ENCODE results near the gene STARD8.

DNA sequence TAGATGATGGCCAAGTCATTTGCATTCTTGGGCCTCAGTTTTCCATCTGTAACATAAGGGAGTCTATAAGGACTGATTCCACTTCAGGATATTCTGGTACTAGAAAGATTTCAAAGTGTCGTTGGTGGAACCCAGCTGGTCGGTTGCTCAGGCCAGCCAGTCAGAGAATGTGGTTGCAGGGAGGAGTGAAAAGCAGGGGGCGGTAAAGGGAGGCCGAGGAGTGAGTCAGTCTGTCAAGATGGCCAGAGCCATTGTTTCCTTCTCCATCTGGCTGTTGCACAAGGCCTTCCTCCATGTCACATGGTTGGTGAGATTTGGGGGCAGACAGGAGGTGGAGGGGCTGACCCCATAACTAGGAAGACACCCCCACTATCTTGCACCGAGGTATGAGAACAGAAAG, 38.2 kb downstream of the STARD8 start:
- TF ChIP-seq, protein P1, sequence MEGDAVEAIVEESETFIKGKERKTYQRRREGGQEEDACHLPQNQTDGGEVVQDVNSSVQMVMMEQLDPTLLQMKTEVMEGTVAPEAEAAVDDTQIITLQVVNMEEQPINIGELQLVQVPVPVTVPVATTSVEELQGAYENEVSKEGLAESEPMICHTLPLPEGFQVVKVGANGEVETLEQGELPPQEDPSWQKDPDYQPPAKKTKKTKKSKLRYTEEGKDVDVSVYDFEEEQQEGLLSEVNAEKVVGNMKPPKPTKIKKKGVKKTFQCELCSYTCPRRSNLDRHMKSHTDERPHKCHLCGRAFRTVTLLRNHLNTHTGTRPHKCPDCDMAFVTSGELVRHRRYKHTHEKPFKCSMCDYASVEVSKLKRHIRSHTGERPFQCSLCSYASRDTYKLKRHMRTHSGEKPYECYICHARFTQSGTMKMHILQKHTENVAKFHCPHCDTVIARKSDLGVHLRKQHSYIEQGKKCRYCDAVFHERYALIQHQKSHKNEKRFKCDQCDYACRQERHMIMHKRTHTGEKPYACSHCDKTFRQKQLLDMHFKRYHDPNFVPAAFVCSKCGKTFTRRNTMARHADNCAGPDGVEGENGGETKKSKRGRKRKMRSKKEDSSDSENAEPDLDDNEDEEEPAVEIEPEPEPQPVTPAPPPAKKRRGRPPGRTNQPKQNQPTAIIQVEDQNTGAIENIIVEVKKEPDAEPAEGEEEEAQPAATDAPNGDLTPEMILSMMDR (IDR thresholded peaks at IDR 0.05; ENCODE audit: extremely low read depth in 1 of 2, insufficient read depth in 1 of 2, low read depth in 1 of 2, low read length in 2 of 2): peak in 1 of 2 donors; percentile 24
- TF ChIP-seq JUN (IDR thresholded peaks at IDR 0.05; ENCODE audit: borderline replicate concordance, insufficient read depth, insufficient read length, low read depth) (no peak), POLR2A (IDR thresholded peaks at IDR 0.05; ENCODE audit: low read depth, low read length) (no peak), EZH2 (IDR thresholded peaks at IDR 0.05; ENCODE audit: borderline replicate concordance, low read depth, low read length, severe bottlenecking) (no peak), GATA2 (IDR thresholded peaks at IDR 0.05; ENCODE audit: insufficient read depth, insufficient read length, low read depth, low read length) (no peak)
